ENCODE results near the gene RAPH1. TPM values are rescaled to one million over a fixed set of nuclear protein-coding genes. Genes with fewer than 3 reads are reported as not detected.

Gene RAPH1, protein sequence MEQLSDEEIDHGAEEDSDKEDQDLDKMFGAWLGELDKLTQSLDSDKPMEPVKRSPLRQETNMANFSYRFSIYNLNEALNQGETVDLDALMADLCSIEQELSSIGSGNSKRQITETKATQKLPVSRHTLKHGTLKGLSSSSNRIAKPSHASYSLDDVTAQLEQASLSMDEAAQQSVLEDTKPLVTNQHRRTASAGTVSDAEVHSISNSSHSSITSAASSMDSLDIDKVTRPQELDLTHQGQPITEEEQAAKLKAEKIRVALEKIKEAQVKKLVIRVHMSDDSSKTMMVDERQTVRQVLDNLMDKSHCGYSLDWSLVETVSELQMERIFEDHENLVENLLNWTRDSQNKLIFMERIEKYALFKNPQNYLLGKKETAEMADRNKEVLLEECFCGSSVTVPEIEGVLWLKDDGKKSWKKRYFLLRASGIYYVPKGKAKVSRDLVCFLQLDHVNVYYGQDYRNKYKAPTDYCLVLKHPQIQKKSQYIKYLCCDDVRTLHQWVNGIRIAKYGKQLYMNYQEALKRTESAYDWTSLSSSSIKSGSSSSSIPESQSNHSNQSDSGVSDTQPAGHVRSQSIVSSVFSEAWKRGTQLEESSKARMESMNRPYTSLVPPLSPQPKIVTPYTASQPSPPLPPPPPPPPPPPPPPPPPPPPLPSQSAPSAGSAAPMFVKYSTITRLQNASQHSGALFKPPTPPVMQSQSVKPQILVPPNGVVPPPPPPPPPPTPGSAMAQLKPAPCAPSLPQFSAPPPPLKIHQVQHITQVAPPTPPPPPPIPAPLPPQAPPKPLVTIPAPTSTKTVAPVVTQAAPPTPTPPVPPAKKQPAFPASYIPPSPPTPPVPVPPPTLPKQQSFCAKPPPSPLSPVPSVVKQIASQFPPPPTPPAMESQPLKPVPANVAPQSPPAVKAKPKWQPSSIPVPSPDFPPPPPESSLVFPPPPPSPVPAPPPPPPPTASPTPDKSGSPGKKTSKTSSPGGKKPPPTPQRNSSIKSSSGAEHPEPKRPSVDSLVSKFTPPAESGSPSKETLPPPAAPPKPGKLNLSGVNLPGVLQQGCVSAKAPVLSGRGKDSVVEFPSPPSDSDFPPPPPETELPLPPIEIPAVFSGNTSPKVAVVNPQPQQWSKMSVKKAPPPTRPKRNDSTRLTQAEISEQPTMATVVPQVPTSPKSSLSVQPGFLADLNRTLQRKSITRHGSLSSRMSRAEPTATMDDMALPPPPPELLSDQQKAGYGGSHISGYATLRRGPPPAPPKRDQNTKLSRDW
- 17.2 and 33.0 TPM in 2 replicates for total RNA-seq

DNA sequence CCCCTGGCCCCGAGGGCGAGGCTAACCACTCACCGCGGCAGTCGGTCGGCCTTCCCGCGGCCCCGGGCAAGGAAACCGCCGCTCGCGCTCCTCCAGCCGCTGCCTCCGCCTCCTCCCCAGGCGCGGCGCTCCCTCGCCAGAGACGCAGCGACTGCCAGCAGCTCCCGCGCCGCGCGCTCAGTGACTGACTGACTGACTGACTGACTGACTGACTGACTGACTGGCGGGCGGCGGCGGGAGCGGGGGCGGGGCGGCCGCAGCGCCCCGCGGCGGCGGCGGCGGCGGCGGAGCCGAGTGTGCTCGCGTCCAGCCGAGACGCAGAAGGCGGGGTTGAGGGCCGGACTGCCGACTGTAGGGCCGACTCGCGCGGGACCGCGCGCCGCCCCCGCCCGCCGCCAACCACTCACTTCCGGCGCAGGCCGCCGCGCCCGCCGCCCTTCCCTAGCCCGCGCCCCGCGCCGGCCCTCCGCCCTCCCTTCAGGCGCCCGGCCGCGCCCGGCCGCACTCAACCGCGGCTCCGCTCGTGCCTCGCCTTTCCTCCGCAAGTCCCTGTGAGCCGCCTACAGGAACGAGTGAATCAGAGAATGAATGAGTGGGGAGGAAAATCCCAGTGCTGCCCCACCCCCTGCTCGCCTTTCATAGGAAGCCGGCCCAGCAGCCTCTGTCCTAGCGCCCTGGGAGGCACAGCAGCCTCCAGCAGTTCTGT is at the start of gene RAPH1:
Gene RAPH1, minus strand, starts transcription at position 224 of the 706 bp plus-strand sequence. CDS start 39,948 bp downstream, outside the sequence.

Other genes starting within 250 kb of the RAPH1 start
- gene ABI2, start 206.9 kb downstream of the RAPH1 start, total RNA-seq = 33.3 and 47.5 TPM in 2 replicates
- gene CD28, start 171.3 kb upstream of the RAPH1 start, total RNA-seq = not detected in 2 replicates

Data from placental pericyte (primary cell).